HG03139 (cell line): ENCODE results near the gene CABP4.
"Not testable (repeated sequence)": the region's sequence is repeated elsewhere in the genome, so short reads cannot be mapped to it uniquely, and the experiment has no call there.

ENCODE experiments used
- ATAC-seq: cut with Tn5 transposase; IDR thresholded peaks from one replicate; pipeline ENCODE4 v1.9.1; 2021; ENCODE audit not compliant: unreplicated experiment

The CABP4 gene

GRCh38 chr11:67418476-67419281, 36.5 kb upstream of the CABP4 start:
- no peak for ATAC-seq

GRCh38 chr11:67419325-67420049, 35.7 kb upstream of the CABP4 start:
- no peak for ATAC-seq

DNA sequence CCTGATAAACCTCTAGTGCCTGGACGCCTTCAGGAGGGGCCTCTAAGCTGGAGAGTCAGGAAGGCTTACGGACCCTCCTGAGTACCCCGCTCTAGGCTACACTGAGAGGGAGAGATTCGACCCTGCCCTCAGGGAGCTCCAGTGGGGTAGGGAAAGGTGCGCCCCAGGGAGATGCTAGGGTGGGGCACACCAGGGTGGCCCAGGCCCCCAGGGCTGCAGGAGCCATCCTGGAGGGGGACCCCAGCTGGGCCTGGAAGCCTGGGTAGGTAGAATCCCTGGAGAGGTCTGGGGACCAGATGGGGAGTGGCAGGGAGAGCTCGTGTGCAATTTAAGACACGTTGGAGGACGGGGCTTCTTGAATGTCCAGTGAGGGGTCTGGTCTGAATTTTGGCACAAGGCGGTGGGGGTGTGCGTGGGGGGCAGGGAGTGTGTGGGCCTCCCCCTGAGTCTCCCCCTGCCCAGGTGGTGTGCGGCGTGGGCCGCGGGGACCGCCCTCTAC, 35.0 kb upstream of the CABP4 start:
- no peak for ATAC-seq

- ATAC-seq: peak; percentile 66
Measured at GRCh38 chr11:67420646-67421429, 34.3 kb upstream of the CABP4 start.

- ATAC-seq: no peak
Measured at GRCh38 chr11:67421430-67422031, 33.6 kb upstream of the CABP4 start.

DNA sequence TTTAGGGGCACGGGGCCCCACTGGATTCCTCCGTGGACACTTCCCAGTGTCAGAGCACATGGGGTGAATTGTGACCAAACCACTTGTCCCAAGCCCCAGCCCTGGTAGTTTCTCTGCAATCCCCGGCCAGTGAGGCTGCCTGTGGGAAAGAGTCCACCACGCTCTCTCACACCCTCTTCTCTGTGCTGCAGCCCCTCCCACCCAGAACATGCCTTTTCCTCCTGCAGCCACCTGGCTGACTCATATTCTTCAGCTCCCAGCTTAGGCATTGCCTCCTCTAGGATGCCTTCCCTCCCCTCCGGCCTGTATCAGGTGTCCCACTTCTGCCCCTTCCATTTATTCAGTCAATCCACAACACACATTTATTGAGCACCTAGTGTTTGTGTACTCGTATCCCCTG, 32.3 kb upstream of the CABP4 start:
- no peak for ATAC-seq

GRCh38 chr11:67423466-67423865, 31.7 kb upstream of the CABP4 start:
- no peak for ATAC-seq

GRCh38 chr11:67423891-67424613, 31.1 kb upstream of the CABP4 start:
- no peak for ATAC-seq

DNA sequence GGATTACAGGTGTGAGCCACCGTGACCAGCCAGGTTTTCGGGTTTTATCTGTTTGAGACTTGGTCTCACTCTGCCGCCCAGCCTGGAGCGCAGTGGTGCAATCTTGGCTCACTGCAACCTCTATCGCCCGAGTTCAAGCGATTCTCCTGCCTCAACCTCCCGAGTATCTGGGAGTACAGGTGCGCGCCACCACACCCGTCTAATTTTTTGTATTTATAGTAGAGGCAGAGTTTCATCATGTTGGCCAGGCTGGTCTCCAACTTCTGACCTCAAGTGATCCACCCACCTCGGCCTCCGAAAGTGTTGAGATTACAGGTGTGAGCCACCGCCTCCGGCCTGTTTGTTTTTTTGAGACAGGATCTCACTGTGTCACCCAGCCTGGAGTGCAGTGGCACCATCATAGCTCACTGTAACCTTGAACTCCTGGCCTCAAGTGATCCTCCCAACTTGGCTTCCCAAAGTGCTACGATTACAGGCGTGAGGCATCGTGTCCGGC, 27.7 kb upstream of the CABP4 start:
- not testable (repeated sequence) for ATAC-seq

- ATAC-seq: peak; percentile 76
Measured at GRCh38 chr11:67428052-67429001, 26.8 kb upstream of the CABP4 start, which contains the start of gene RPS6KB2. RPS6KB2 (plus strand) TSS chr11:67428494; CDS start chr11:67428546, 52 bp downstream.

DNA sequence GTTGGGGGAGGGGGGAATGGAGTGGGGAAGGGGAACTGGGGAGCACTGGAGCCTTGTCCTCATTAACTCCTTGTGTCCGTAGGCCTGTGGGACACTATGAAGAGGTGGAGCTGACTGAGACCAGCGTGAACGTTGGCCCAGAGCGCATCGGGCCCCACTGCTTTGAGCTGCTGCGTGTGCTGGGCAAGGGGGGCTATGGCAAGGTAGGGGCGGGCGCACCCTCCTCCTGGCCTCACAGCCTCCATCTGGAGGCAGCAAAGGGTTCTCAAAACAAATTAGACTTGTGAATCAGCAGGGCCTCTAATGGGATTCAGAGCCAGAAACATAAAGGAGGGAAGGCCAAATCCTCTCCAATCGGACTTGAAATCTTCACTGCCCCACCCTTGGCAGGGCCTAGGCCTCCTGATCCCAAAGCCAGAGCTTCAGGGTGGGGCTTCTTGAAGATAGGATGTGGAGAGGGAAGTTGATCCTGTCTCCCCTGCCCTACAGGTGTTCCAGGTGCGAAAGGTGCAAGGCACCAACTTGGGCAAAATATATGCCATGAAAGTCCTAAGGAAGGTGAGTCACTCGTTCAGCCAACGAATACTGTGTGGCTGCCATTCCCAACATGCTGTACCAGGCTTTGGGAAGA, 26.0 kb upstream of the CABP4 start:
- ATAC-seq: no peak

DNA sequence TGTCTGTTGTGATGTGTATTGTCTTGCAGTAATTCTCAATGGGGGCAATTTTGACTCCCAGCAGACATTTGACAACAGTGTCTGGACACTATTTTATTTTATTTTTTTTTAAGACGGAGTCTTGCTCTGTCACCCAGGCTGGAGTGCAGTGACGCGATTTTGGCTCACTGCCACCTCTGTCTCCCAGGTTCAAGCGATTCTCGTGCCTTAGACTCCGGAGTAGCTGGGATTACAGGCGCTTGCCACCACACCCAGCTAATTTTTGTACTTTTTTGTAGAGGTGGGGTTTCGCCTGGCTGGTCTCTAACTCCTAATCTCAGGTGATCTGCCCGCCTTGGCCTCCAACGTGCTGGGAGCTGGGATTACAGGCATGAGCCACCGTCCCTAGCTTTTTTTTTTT, 25.4 kb upstream of the CABP4 start:
- ATAC-seq: no peak

DNA sequence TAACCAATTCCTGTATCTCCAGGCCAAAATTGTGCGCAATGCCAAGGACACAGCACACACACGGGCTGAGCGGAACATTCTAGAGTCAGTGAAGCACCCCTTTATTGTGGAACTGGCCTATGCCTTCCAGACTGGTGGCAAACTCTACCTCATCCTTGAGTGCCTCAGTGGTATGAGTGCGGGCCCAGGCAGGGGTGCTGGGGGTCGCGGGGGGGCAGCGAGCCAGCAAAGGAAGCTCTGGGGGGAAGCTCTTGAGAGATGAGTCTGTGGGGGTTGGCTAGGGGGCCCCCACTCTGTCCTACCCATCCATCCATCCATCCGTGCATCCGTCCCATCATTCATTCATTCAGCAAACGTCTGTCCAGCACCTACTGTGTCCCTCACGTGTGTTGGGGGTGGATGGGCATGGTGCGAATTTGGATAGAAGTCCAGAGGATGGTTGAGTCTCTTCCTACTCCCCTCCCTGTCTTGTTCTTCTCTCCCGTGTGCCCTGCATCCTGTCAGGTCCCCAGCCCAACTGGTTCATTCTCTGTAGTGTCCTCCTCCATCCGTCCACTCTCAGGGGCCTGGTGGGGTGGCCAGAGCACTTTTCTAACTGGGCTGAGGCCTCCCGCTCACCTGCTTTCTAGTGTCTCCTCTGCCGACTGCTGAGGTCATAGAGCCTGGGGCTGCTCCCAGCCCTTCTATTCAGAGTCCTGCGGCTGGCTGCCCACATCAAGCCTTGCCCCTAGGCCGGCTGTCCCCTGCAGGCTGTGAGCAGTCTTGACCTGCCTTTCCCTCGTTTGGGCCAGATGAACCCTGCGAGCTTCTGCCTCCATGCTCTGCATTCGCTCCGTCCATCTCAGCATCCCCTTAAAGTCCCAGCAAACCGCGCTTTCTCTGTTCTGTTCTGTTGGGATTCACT, 23.6 kb upstream of the CABP4 start:
- no peak for ATAC-seq

DNA sequence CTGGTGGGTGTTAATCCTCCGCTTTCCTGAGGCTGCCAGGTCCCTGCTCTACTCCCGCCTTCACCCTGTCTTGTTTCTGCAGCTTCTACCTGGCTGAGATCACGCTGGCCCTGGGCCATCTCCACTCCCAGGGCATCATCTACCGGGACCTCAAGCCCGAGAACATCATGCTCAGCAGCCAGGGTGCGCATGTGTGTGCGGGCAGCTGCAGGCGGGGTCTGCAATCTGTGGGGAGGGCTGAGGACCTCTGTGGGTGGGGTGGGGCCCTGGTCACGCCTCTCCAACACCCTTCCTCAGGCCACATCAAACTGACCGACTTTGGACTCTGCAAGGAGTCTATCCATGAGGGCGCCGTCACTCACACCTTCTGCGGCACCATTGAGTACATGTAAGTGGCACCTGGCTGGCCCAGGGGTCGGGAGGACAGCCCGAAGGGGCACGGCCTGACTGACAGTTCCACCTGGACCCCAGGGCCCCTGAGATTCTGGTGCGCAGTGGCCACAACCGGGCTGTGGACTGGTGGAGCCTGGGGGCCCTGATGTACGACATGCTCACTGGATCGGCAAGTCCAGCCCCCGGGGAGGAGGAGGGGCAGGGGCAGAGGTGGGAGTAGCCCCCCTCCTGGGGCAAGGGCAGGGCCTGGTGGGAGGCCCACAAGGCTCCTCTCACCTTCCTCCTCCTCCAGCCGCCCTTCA, 22.4 kb upstream of the CABP4 start:
- ATAC-seq: no peak

DNA sequence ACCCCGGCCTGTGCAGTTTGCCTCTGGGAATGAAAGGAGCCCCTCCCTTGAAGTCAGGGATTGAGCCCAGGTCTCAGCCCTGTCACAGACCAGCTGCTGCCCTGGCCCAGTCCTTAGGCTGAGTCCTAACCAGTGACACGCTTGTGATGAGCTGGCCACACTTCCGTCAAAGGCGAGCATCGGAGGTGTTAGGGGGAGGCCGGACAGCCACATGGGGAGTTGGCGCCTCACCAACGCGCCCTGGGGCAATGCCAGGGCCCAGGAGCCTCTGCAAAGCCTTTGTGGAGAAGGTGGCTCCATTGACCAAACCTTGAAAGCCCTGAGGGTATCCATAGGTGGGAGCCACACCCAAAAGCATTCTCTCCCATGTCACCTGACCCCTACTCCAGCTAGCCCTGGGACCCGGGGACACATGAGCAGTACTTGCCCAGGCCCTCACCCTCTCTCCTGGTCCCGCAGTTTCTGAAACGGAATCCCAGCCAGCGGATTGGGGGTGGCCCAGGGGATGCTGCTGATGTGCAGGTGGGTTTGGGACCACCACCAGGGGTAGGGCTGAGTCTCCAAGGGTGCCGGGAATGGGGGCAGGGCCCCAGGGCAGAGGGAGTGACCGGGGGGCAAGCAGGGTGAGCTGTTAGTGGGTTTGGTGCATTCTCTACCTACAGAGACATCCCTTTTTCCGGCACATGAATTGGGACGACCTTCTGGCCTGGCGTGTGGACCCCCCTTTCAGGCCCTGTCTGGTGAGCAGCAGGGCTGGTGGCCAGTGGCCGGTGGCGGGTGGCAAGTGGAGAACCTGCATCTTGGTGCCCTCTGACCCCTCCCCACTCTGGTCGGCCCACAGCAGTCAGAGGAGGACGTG, 21.4 kb upstream of the CABP4 start:
- ATAC-seq: no peak

DNA sequence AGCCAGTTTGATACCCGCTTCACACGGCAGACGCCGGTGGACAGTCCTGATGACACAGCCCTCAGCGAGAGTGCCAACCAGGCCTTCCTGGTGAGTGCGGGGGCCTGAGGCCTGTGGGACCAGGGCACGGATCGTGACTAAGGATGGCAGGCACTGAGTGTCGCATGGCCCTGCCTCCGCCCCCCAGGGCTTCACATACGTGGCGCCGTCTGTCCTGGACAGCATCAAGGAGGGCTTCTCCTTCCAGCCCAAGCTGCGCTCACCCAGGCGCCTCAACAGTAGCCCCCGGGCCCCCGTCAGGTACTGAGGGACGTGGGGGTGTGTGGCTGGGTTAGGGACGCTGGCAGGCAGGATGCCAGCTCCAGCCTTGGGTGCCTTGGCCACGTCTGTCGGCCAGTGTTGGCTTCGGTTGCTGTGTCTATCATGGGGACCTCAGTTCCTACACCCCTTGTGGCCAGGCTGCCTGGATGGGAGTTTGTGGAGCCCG, 20.7 kb upstream of the CABP4 start:
- no peak for ATAC-seq
